H9 (cell line): Measurements from ENCODE around the gene ENAM. TPM values are rescaled to one million over a fixed set of nuclear protein-coding genes. Genes with fewer than 3 reads are reported as not detected.

Experiments
- total RNA-seq: library from RNA; stranded (reverse); gene quantifications from 2 replicates; pipeline ENCODE4 v1.2.1, GENCODE V29; 2021

The ENAM gene
- total RNA-seq, 1 experiment from 2014 or later: not detected

Other genes starting within 250 kb of the ENAM start
- gene SMR3B, start 245.6 kb upstream of the ENAM start, total RNA-seq: not detected in 2 replicates
- gene OPRPN, start 230.8 kb upstream of the ENAM start, total RNA-seq: not detected in 2 replicates
- gene MUC7, start 156.5 kb upstream of the ENAM start, total RNA-seq: not detected in 2 replicates
- not detected in 2 replicates for gene AMTN, start 110.2 kb upstream of the ENAM start, total RNA-seq
- gene AMBN, start 36.5 kb upstream of the ENAM start, total RNA-seq: not detected in 2 replicates
- not detected in 2 replicates for gene JCHAIN, start 37.8 kb downstream of the ENAM start, total RNA-seq
- 49.3 and 51.9 TPM in 2 replicates for gene UTP3, start 59.8 kb downstream of the ENAM start, total RNA-seq
- gene RUFY3, start 93.2 kb downstream of the ENAM start, total RNA-seq: 41.7 and 48.0 TPM in 2 replicates
- gene GRSF1, start 211.1 kb downstream of the ENAM start, total RNA-seq: 103 and 108 TPM in 2 replicates